Central memory CD8-positive, alpha-beta T cell (primary cell): ENCODE data around the gene CAVIN3.
A peak's percentile ranks its signal among the peaks of the same experiment; 100 is the strongest.

ENCODE experiments used
- ATAC-seq: fragments of 150-1000 bp; cut with Tn5 transposase; replicated peaks from 2 replicates; pipeline ENCODE4 v1.10.0; 2022; ENCODE audit warnings: mild to moderate bottlenecking, moderate FRiP score, moderate number of reproducible peaks; ENCODE audit not compliant: poor library complexity, severe bottlenecking; ENCODE audit errors: extremely low read depth
- DNase-seq, 2 donors: peaks; one replicate each; pipeline ENCODE4 v3.0.0; 2021; ENCODE audit warnings: low spot score in 2 of 2
- H3K27ac Mint-ChIP-seq: one replicate; pipeline ENCODE4 v1.8.0; 2022; ENCODE audit warnings: low read depth, mild to moderate bottlenecking, moderate library complexity, mixed read lengths
- H3K27me3 Mint-ChIP-seq: one replicate; pipeline ENCODE4 v1.8.0; 2022; ENCODE audit warnings: mixed read lengths
- H3K36me3 Mint-ChIP-seq: one replicate; pipeline ENCODE4 v1.8.0; 2022; ENCODE audit warnings: mild to moderate bottlenecking, moderate library complexity, mixed read lengths; ENCODE audit not compliant: insufficient read depth
- H3K4me1 Mint-ChIP-seq: one replicate; pipeline ENCODE4 v1.8.0; 2022; ENCODE audit warnings: mixed read lengths
- H3K4me3 Mint-ChIP-seq: one replicate; pipeline ENCODE4 v1.8.0; 2022; ENCODE audit warnings: mild to moderate bottlenecking, moderate library complexity, mixed read lengths
- H3K9me3 Mint-ChIP-seq: one replicate; pipeline ENCODE4 v1.8.0; 2022; ENCODE audit warnings: mixed read lengths

The CAVIN3 gene, protein sequence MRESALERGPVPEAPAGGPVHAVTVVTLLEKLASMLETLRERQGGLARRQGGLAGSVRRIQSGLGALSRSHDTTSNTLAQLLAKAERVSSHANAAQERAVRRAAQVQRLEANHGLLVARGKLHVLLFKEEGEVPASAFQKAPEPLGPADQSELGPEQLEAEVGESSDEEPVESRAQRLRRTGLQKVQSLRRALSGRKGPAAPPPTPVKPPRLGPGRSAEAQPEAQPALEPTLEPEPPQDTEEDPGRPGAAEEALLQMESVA

DNA sequence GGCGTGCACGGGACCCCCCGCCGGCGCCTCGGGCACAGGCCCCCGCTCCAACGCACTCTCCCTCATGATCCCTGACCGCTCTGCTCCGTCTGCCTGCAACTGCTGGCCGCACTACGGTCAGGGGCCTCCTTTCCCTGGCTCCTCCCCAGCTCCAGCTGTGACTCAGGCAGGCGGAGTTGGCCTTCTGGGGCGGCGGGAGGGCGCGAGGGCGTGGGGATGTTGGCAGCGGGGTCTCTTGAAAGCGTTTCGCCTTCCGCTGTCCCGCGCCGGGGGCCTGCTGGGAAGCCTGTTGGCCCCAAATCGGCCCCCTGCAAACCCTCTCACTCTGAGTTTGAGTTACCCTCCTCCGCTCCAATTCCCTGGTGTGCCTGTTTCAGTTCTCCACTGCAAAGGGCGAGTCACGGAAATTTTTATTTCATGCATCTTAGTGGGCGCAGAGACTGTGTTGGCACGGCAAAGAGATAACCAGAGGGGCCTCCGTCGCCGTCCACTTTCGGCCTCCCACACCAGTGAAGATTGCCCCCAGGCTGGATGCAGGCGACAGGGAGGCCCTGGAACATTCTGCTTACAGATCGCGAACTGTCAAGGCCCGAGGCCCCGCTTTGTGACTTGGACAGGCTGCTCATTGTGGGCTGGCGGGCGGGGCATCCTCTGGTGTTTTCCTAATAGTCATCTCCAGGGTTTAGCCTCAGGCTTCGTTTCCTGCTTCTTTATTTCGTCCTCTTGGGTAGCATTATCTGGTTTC, at the start of gene CAVIN3:
Gene CAVIN3, minus strand, starts transcription at position 91 of the 745 bp plus-strand sequence. Its CDS starts 25 bp downstream, at position 66.
- Mint-ChIP-seq H3K9me3 (no peaks in the 10 kb centered on the region), H3K4me1 (no peaks in the 10 kb centered on the region), H3K27ac (no peak within 1 kb of the TSS), H3K4me3 (peak within 1 kb of the TSS; percentile 42), H3K36me3 (no peaks in the 10 kb centered on the region), H3K27me3 (peaks cover 70% of the 10 kb centered on the region)
- DNase-seq (no peak), ATAC-seq (no peak)

- no peak for DNase-seq
- Mint-ChIP-seq H3K27ac (no peak overlapping the region), H3K4me1 (no peaks in the 10 kb centered on the region), H3K27me3 (no peaks in the 10 kb centered on the region), H3K9me3 (no peaks in the 10 kb centered on the region), H3K4me3 (no peak overlapping the region), H3K36me3 (no peaks in the 10 kb centered on the region)
- no peak for ATAC-seq
Measured at GRCh38 chr11:6365659-6366058, 45.4 kb upstream of the CAVIN3 start.

DNA sequence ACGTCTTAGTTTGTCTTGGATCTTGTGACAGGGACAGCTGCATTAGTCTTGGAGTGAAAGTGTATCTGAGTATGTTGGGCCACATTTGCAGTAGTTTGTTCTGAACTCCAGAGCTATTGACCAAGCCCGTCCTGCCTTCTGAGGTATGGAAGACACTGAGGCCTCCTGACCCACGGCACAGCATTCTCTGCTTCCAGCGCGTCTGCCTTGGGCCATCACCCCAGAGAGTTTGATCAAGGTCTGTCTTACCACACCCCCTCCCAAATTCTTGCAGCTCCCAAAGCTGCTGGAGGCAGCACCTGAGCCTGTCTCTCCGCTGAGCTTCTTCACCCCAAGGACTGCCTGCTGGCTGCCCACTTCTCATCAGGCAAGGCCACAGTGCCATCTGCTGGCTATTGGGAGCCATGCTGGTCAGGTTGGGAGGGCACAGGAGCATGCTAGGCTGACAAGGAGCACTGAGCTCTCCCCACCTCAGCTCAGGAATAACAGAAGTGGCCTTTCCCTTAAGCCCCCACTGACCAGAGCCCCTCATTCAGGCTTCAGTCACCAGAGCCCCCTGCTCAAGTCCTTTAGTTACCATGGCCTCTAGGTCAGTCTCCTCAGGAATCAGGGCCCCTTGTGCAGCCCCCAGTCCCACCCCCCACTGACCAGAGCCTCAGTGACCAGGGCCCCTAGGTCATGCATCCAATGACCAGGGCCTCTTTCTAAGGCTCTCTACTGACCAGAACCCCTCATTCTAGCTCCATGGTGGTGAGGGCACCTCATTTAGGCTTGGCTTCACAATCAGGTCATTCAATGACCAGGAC, 42.8 kb upstream of the CAVIN3 start:
- no peaks in the 10 kb centered on the region for H3K9me3 Mint-ChIP-seq
- H3K4me3 Mint-ChIP-seq = no peak overlapping the region
- peak; percentile 34 to 41 for DNase-seq
- no peaks in the 10 kb centered on the region for H3K27me3 Mint-ChIP-seq
- no peak overlapping the region for H3K27ac Mint-ChIP-seq
- peak; percentile 79 for ATAC-seq
- H3K36me3 Mint-ChIP-seq = no peaks in the 10 kb centered on the region
- no peaks in the 10 kb centered on the region for H3K4me1 Mint-ChIP-seq

- no peak overlapping the region for H3K4me3 Mint-ChIP-seq
- H3K9me3 Mint-ChIP-seq = no peaks in the 10 kb centered on the region
- no peak for ATAC-seq
- no peaks in the 10 kb centered on the region for H3K4me1 Mint-ChIP-seq
- H3K36me3 Mint-ChIP-seq = no peaks in the 10 kb centered on the region
- no peaks in the 10 kb centered on the region for H3K27me3 Mint-ChIP-seq
- DNase-seq = no peak
- H3K27ac Mint-ChIP-seq = no peak overlapping the region
Measured at GRCh38 chr11:6362185-6362872, 42.0 kb upstream of the CAVIN3 start.

- ATAC-seq = no peak
- no peaks in the 10 kb centered on the region for H3K4me1 Mint-ChIP-seq
- H3K27ac Mint-ChIP-seq = no peak overlapping the region
- no peak for DNase-seq
- H3K27me3 Mint-ChIP-seq = no peaks in the 10 kb centered on the region
- no peaks in the 10 kb centered on the region for H3K9me3 Mint-ChIP-seq
- H3K4me3 Mint-ChIP-seq = no peak overlapping the region
- no peaks in the 10 kb centered on the region for H3K36me3 Mint-ChIP-seq
Measured at GRCh38 chr11:6360183-6360582, 39.9 kb upstream of the CAVIN3 start.

- Mint-ChIP-seq H3K36me3 (no peaks in the 10 kb centered on the region), H3K27ac (no peak overlapping the region), H3K27me3 (no peaks in the 10 kb centered on the region), H3K4me3 (no peak overlapping the region), H3K9me3 (no peaks in the 10 kb centered on the region), H3K4me1 (no peaks in the 10 kb centered on the region)
- ATAC-seq = no peak
- no peak for DNase-seq
Measured at GRCh38 chr11:6357222-6357621, 36.9 kb upstream of the CAVIN3 start.

DNA sequence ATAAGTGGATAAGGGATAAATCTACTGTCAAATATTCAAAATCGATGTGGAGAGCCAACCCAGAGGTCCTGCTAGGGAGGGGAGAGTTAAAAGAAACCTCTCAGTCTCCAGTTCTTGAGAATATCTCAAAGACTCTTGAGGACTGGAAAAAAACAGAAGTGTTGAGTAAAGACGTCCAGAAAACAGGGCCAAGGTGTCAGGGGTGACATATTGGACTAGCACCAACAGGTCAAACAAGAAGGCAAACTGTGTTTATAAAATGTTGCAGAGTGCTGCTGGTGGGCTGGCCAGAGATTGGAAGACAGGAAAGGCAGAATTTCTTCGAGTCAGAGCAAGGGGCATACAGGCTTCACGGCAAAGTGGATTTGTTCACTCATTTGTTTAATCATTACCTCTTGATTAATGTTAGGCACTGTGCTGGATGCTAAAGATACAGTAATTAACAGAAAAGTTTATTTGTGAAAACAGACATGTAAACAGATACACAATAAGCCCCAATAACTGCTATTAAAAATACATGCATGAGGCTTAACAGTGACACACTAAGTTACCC, 36.3 kb upstream of the CAVIN3 start:
- Mint-ChIP-seq H3K9me3 (no peaks in the 10 kb centered on the region), H3K4me3 (no peak overlapping the region), H3K27ac (no peak overlapping the region), H3K36me3 (no peaks in the 10 kb centered on the region), H3K4me1 (no peaks in the 10 kb centered on the region), H3K27me3 (no peaks in the 10 kb centered on the region)
- no peak for ATAC-seq
- DNase-seq = no peak

DNA sequence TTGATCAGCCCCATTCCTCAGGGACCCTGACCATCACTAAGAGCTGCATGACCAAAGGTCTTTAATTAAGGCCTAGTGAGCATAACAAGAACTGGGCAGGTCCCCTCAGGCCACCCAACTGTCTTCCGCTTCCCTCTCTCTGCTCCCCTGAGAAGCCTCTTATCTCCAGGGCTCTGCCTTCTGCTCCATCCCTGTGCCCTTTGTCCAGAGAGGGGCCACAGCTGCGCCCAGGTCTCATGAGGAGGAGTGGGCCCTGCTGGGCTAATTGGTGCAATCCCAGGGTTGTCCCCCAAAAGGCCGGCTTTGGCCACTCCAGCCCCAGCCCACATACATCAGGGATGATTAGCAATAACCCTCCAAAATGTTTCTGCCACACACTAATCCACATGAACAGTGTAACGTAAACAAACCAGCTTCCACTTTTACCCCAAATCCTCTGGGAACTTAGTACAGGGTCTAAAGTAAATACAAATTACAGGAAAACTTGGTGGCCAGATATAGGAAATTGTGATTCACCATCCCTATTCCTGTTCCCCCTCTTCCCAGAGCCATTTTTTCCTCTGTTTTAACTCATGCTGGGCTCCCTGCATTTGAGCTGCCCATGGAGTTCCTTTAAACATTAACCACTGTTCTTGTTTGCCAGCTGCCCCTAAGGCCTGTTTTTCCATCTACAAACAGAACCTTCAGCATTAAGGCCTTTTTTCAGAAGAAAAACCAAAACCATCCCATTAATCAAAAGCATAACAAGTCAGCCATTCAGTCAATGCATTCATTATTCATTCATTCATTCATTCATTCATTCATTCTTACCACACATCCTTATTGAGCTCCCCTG, 34.6 kb upstream of the CAVIN3 start:
- ATAC-seq = no peak
- Mint-ChIP-seq H3K27ac (no peak overlapping the region), H3K9me3 (no peaks in the 10 kb centered on the region), H3K4me1 (no peaks in the 10 kb centered on the region), H3K4me3 (no peak overlapping the region), H3K27me3 (no peaks in the 10 kb centered on the region), H3K36me3 (no peaks in the 10 kb centered on the region)
- DNase-seq = no peak

DNA sequence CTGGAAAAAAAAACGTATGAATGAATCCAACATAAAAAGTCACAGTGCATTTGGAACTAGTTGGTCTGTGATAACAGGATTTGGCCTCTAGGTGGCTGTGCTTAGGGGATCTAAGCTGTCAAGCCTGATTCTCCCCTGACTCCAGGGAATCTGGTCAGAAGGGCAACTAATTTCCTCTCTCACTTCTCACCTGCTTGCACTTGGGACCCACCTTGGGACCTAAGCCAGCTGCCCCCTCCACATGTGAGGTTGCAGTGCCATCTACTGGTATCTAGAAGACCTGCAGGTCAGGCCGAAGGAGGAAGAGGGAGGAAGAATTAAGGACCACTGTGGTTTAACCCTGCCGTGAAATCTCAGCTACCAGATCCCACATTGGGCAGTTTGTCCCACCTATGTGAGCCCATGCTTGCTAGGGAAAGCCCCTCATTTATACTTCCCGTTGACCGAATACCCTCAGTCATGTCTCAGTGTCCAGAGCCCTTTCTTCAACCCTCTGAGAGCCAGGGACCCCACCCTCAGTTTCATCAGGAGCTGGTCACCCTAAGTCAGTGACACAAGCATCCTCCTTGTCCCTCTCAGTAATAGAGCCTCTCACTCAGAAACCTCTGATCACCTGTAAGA, 33.2 kb upstream of the CAVIN3 start:
- Mint-ChIP-seq H3K4me1 (no peaks in the 10 kb centered on the region), H3K36me3 (no peaks in the 10 kb centered on the region), H3K27ac (no peak overlapping the region), H3K4me3 (no peak overlapping the region), H3K27me3 (no peaks in the 10 kb centered on the region), H3K9me3 (no peaks in the 10 kb centered on the region)
- ATAC-seq = no peak
- DNase-seq = peak; percentile 15 to 25

DNA sequence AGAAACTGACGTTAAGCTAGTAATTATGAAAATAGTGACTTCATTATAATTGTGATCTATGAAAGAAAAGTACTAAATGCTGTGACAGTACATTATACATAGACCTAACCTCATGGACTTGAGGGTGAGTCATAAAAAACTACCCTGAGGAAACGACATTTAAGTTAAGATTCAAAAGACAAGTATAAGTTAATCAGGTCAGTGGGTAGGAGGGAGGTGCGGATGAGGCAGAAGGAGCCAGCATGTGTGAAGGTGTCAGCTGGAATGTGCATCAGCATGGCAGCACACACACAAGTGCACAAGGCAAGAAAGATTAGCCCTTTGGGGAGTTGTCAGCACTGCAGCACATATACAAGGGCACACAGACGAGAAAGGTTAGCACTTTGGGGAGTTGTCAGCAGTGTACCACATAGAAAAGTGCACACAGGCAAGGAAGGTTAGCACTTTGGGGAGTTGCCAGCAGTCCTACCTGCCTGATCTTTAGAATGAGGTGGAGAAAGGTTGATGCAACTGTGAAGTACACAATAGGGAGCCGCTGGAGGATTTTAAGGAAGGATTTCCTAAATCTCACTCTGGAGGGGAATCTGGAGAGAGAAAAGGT, 31.6 kb upstream of the CAVIN3 start:
- DNase-seq = no peak
- Mint-ChIP-seq H3K9me3 (no peaks in the 10 kb centered on the region), H3K36me3 (no peaks in the 10 kb centered on the region), H3K4me1 (no peaks in the 10 kb centered on the region), H3K27ac (no peak overlapping the region), H3K4me3 (no peak overlapping the region), H3K27me3 (peaks cover 11% of the 10 kb centered on the region)
- ATAC-seq = no peak

GRCh38 chr11:6350486-6350885, 30.2 kb upstream of the CAVIN3 start:
- ATAC-seq = no peak
- H3K9me3 Mint-ChIP-seq = no peaks in the 10 kb centered on the region
- DNase-seq = no peak
- no peak overlapping the region for H3K27ac Mint-ChIP-seq
- no peaks in the 10 kb centered on the region for H3K36me3 Mint-ChIP-seq
- peaks cover 15% of the 10 kb centered on the region for H3K27me3 Mint-ChIP-seq
- no peaks in the 10 kb centered on the region for H3K4me1 Mint-ChIP-seq
- no peak overlapping the region for H3K4me3 Mint-ChIP-seq
